ENCODE data around the gene ARHGDIB.

The ARHGDIB gene

GRCh38 chr12:14993537-14994266 lies 32.3 kb upstream of the ARHGDIB start:
- H3K9me3 ChIP-seq (ENCODE audit: control insufficient read depth, low read length), result no peaks in the 10 kb centered on the region
- no peak overlapping the region for H3K4me2 ChIP-seq (ENCODE audit: low read length, poor library complexity, severe bottlenecking)
- no peak overlapping the region for H3K4me3 ChIP-seq (ENCODE audit: insufficient read depth in 1 of 2, low read depth in 1 of 2, low read length in 2 of 2)
- H3K14ac ChIP-seq (ENCODE audit: low read length in 2 of 2), result no peak overlapping the region
- peak overlapping the region; percentile 41 to 65 for H2BK12ac ChIP-seq (ENCODE audit: low read length in 2 of 2)
- H3K27me3 ChIP-seq (ENCODE audit: control insufficient read depth in 1 of 2, insufficient read depth in 1 of 2, low read length in 2 of 2), result no peaks in the 10 kb centered on the region
- H3K4me1 ChIP-seq (ENCODE audit: control insufficient read depth, insufficient read depth, low read depth, low read length), result peaks cover 4% of the 10 kb centered on the region
- peak overlapping the region in 1 of 2 experiments; percentile 67 for H3K4ac ChIP-seq (ENCODE audit: low read depth in 1 of 2, low read length in 2 of 2)
- H3K36me3 ChIP-seq (ENCODE audit: control insufficient read depth in 1 of 2, insufficient read depth in 2 of 2, low read depth in 1 of 2, low read length in 2 of 2), result no peaks in the 10 kb centered on the region
- H4K8ac ChIP-seq (ENCODE audit: low read length), result peak overlapping the region; percentile 71
- H3K27ac ChIP-seq (ENCODE audit: low read length, poor library complexity, severe bottlenecking), result no peak overlapping the region
- peak overlapping the region; percentile 24 for H2BK120ac ChIP-seq (ENCODE audit: low read depth, low read length)
- H3K23ac ChIP-seq (ENCODE audit: low read length in 2 of 2), result no peak overlapping the region
- no peak overlapping the region for H2AFZ ChIP-seq (ENCODE audit: low read depth, low read length)
- no peak overlapping the region for H4K91ac ChIP-seq (ENCODE audit: low read length)
- peak overlapping the region; percentile 3 for H2BK5ac ChIP-seq (ENCODE audit: low read depth, low read length, poor library complexity, severe bottlenecking)
- H3K79me1 ChIP-seq (replicated peaks; ENCODE audit: low read length, poor library complexity, severe bottlenecking), result no peaks in the 10 kb centered on the region
- peak overlapping the region; percentile 7 for H3K9ac ChIP-seq (ENCODE audit: low read length)
- H2AK5ac ChIP-seq (ENCODE audit: low read length, severe bottlenecking), result peak overlapping the region; percentile 62
- H2BK15ac ChIP-seq (ENCODE audit: low read depth, poor library complexity, severe bottlenecking), result no peak overlapping the region
- peak overlapping the region; percentile 1 to 77 for H3K18ac ChIP-seq (ENCODE audit: low read depth in 1 of 2, low read length in 2 of 2)
- WGBS, result 43% methylated on average over 4 of the region's 4 CpGs
- peak; percentile 80 for DNase-seq

DNA sequence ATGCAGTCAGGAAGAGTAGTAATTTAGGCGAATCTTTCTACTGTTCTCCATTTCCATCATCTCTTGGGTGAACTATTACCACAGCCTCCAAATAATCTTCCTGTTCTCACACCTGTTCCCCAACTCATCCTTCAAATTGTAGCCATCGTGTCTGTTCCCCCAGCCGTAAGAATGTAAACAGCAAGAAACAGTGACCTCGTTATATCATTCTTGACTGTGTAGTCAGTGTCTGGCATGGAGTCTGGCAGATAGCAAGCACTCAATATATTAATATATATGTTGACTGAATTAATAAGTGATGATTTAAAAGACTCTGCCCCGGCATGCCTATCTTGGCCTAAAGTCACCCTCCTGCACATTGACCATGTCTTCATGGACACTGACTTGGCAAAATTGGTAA lies 31.7 kb upstream of the ARHGDIB start:
- 83% methylated on average over 1 of the region's 5 CpGs for WGBS
- Histone ChIP-seq H3K27ac (ENCODE audit: low read length, poor library complexity, severe bottlenecking) (no peak overlapping the region), H2BK15ac (ENCODE audit: low read depth, poor library complexity, severe bottlenecking) (no peak overlapping the region), H4K91ac (ENCODE audit: low read length) (no peak overlapping the region), H4K8ac (ENCODE audit: low read length) (no peak overlapping the region), H3K14ac (ENCODE audit: low read length in 2 of 2) (no peak overlapping the region), H2BK120ac (ENCODE audit: low read depth, low read length) (no peak overlapping the region), H2BK5ac (ENCODE audit: low read depth, low read length, poor library complexity, severe bottlenecking) (no peak overlapping the region), H3K4ac (ENCODE audit: low read depth in 1 of 2, low read length in 2 of 2) (no peak overlapping the region), H3K4me2 (ENCODE audit: low read length, poor library complexity, severe bottlenecking) (no peak overlapping the region), H3K4me3 (ENCODE audit: insufficient read depth in 1 of 2, low read depth in 1 of 2, low read length in 2 of 2) (no peak overlapping the region), H2AFZ (ENCODE audit: low read depth, low read length) (no peak overlapping the region), H3K9ac (ENCODE audit: low read length) (no peak overlapping the region), H2AK5ac (ENCODE audit: low read length, severe bottlenecking) (no peak overlapping the region), H2BK12ac (ENCODE audit: low read length in 2 of 2) (no peak overlapping the region), H3K27me3 (ENCODE audit: control insufficient read depth in 1 of 2, insufficient read depth in 1 of 2, low read length in 2 of 2) (no peaks in the 10 kb centered on the region), H3K9me3 (ENCODE audit: control insufficient read depth, low read length) (no peaks in the 10 kb centered on the region), H3K79me1 (replicated peaks; ENCODE audit: low read length, poor library complexity, severe bottlenecking) (no peaks in the 10 kb centered on the region), H3K23ac (ENCODE audit: low read length in 2 of 2) (no peak overlapping the region), H3K36me3 (ENCODE audit: control insufficient read depth in 1 of 2, insufficient read depth in 2 of 2, low read depth in 1 of 2, low read length in 2 of 2) (no peaks in the 10 kb centered on the region), H3K4me1 (ENCODE audit: control insufficient read depth, insufficient read depth, low read depth, low read length) (peaks cover 4% of the 10 kb centered on the region), H3K18ac (ENCODE audit: low read depth in 1 of 2, low read length in 2 of 2) (no peak overlapping the region)
- peak; percentile 28 for DNase-seq

DNA sequence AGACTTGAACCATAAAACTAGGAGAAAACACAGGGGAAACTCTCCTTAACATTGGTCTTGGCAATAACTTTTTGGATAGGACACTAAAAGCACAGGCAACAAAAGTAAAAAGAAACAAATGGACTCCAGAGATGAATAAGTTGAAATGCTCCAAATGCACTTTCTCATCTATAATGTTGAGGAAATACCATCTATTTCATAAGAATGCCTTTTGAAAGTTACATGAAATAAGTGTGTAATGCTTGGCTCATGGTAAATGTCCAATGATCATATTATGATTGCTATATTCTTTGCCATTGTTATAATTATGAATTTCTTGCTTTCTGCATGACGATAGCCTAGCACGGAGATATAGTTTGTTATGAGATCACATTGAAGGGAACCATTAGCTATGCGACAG lies 31.3 kb upstream of the ARHGDIB start:
- Histone ChIP-seq H4K8ac (ENCODE audit: low read length) (no peak overlapping the region), H3K18ac (ENCODE audit: low read depth in 1 of 2, low read length in 2 of 2) (peak overlapping the region in 1 of 2 experiments; percentile 34), H2BK5ac (ENCODE audit: low read depth, low read length, poor library complexity, severe bottlenecking) (no peak overlapping the region), H3K9ac (ENCODE audit: low read length) (no peak overlapping the region), H3K14ac (ENCODE audit: low read length in 2 of 2) (no peak overlapping the region), H3K4me1 (ENCODE audit: control insufficient read depth, insufficient read depth, low read depth, low read length) (peaks cover 4% of the 10 kb centered on the region), H3K4me3 (ENCODE audit: insufficient read depth in 1 of 2, low read depth in 1 of 2, low read length in 2 of 2) (no peak overlapping the region), H3K27ac (ENCODE audit: low read length, poor library complexity, severe bottlenecking) (no peak overlapping the region), H3K79me1 (replicated peaks; ENCODE audit: low read length, poor library complexity, severe bottlenecking) (no peaks in the 10 kb centered on the region), H2BK12ac (ENCODE audit: low read length in 2 of 2) (no peak overlapping the region), H2BK120ac (ENCODE audit: low read depth, low read length) (no peak overlapping the region), H3K9me3 (ENCODE audit: control insufficient read depth, low read length) (no peaks in the 10 kb centered on the region), H3K4ac (ENCODE audit: low read depth in 1 of 2, low read length in 2 of 2) (no peak overlapping the region), H3K23ac (ENCODE audit: low read length in 2 of 2) (no peak overlapping the region), H2AFZ (ENCODE audit: low read depth, low read length) (no peak overlapping the region), H3K27me3 (ENCODE audit: control insufficient read depth in 1 of 2, insufficient read depth in 1 of 2, low read length in 2 of 2) (no peaks in the 10 kb centered on the region), H2BK15ac (ENCODE audit: low read depth, poor library complexity, severe bottlenecking) (no peak overlapping the region), H4K91ac (ENCODE audit: low read length) (no peak overlapping the region), H3K36me3 (ENCODE audit: control insufficient read depth in 1 of 2, insufficient read depth in 2 of 2, low read depth in 1 of 2, low read length in 2 of 2) (no peaks in the 10 kb centered on the region), H2AK5ac (ENCODE audit: low read length, severe bottlenecking) (no peak overlapping the region), H3K4me2 (ENCODE audit: low read length, poor library complexity, severe bottlenecking) (no peak overlapping the region)
- no peak for DNase-seq
- 100% methylated on average over 3 of the region's 3 CpGs for WGBS

- Histone ChIP-seq H2BK15ac (ENCODE audit: low read depth, poor library complexity, severe bottlenecking) (no peak overlapping the region), H3K4ac (ENCODE audit: low read depth in 1 of 2, low read length in 2 of 2) (no peak overlapping the region), H2BK5ac (ENCODE audit: low read depth, low read length, poor library complexity, severe bottlenecking) (no peak overlapping the region), H3K9me3 (ENCODE audit: control insufficient read depth, low read length) (no peaks in the 10 kb centered on the region), H3K9ac (ENCODE audit: low read length) (no peak overlapping the region), H2BK12ac (ENCODE audit: low read length in 2 of 2) (no peak overlapping the region), H3K18ac (ENCODE audit: low read depth in 1 of 2, low read length in 2 of 2) (no peak overlapping the region), H3K4me3 (ENCODE audit: insufficient read depth in 1 of 2, low read depth in 1 of 2, low read length in 2 of 2) (no peak overlapping the region), H4K8ac (ENCODE audit: low read length) (no peak overlapping the region), H3K27ac (ENCODE audit: low read length, poor library complexity, severe bottlenecking) (no peak overlapping the region), H2BK120ac (ENCODE audit: low read depth, low read length) (no peak overlapping the region), H3K4me1 (ENCODE audit: control insufficient read depth, insufficient read depth, low read depth, low read length) (peaks cover 4% of the 10 kb centered on the region), H3K36me3 (ENCODE audit: control insufficient read depth in 1 of 2, insufficient read depth in 2 of 2, low read depth in 1 of 2, low read length in 2 of 2) (no peaks in the 10 kb centered on the region), H3K79me1 (replicated peaks; ENCODE audit: low read length, poor library complexity, severe bottlenecking) (no peaks in the 10 kb centered on the region), H2AFZ (ENCODE audit: low read depth, low read length) (no peak overlapping the region), H3K14ac (ENCODE audit: low read length in 2 of 2) (no peak overlapping the region), H3K4me2 (ENCODE audit: low read length, poor library complexity, severe bottlenecking) (no peak overlapping the region), H3K23ac (ENCODE audit: low read length in 2 of 2) (no peak overlapping the region), H4K91ac (ENCODE audit: low read length) (no peak overlapping the region), H2AK5ac (ENCODE audit: low read length, severe bottlenecking) (no peak overlapping the region), H3K27me3 (ENCODE audit: control insufficient read depth in 1 of 2, insufficient read depth in 1 of 2, low read length in 2 of 2) (no peaks in the 10 kb centered on the region)
- DNase-seq, result no peak
Measured at GRCh38 chr12:14991069-14991468, 29.7 kb upstream of the ARHGDIB start.
